HCT116 (cell line): ENCODE results near the gene RNASEH2B. TPM values are rescaled to one million over a fixed set of nuclear protein-coding genes. Genes with fewer than 3 reads are reported as not detected.

ENCODE experiments used
- ATAC-seq: fragments of 200-7000 bp; cut with Tn5 transposase; 2 replicates; pipeline ENCODE4 v1.9.1; 2020; ENCODE audit warnings: mild to moderate bottlenecking, moderate library complexity
- BruUV-seq: library from RNA; stranded (reverse); fragments of 400-500 nt; replicated peaks from 2 replicates; lab custom pipeline; 2021; lab: Mats Ljungman, UMichigan
- CTCF ChIA-PET: fragments of 300-600 bp; sonication (Branson Sonifier 250); formaldehyde crosslinking; loops from one replicate; lab custom pipeline; 2021; ENCODE audit warnings: antibody characterized with exemption; lab: Charles Lee
- POLR2A ChIA-PET: fragments of 300-600, 350-600 bp; sonication (Branson Sonifier 250); formaldehyde crosslinking; loops from one replicate; lab custom pipeline; 2021; ENCODE audit warnings: antibody characterized with exemption; lab: Charles Lee
- RAD21 ChIA-PET, 2 experiments: fragments of 300-600 bp; sonication (Branson Sonifier 250); formaldehyde crosslinking; loops; one replicate each; lab custom pipeline; 2023; ENCODE audit warnings: low total read pairs in 2 of 2; ENCODE audit not compliant: uncharacterized antibody in 2 of 2, unreplicated experiment in 2 of 2, low non-redundant PET in 1 of 2; lab: Charles Lee
- DNase-seq: peaks from one replicate; pipeline ENCODE4 v3.0.0-alpha.2; 2010; ENCODE audit warnings: low read depth, low spot score
- H2AFZ ChIP-seq: fragments of 200-600 bp; shearing (Covaris generic), sonication (generic); 2 replicates; pipeline ENCODE4 v1.6.1; 2017; ENCODE audit warnings: low read depth, mixed run types, mixed read lengths, antibody characterized with exemption, low read length; ENCODE audit not compliant: poor library complexity, severe bottlenecking
- H3K27ac ChIP-seq: 2 replicates; pipeline ENCODE4 v1.5.1; 2012; ENCODE audit warnings: low read depth, low read length
- H3K27me3 ChIP-seq: fragments of 200-600 bp; sonication (generic); 2 replicates; pipeline ENCODE4 v1.6.1; 2016; ENCODE audit warnings: mixed run types, low read length, mixed read lengths; ENCODE audit not compliant: insufficient read depth
- H3K36me3 ChIP-seq, 2 experiments: fragments of 200-500 bp in 1 of 2; fragments of 200-600 bp in 1 of 2; sonication (Bioruptor generic) in 1 of 2; sonication (generic) in 1 of 2; 2 replicates each; pipeline versions ENCODE4 v1.5.1 to v1.6.1; 2014 to 2016; ENCODE audit warnings: low read length in 2 of 2, inconsistent platforms in 1 of 2, mixed read lengths in 1 of 2, mixed run types in 1 of 2; ENCODE audit not compliant: insufficient read depth in 2 of 2, control insufficient read depth in 1 of 2
- H3K4me1 ChIP-seq, 2 experiments: fragments of 200-600 bp in 1 of 2; sonication (generic) in 1 of 2; 2 replicates each; pipeline versions ENCODE4 v1.5.1 to v1.6.1; 2012 to 2017; ENCODE audit warnings: low read length in 2 of 2, inconsistent platforms in 1 of 2, mild to moderate bottlenecking in 1 of 2, mixed read lengths in 1 of 2, mixed run types in 1 of 2, moderate library complexity in 1 of 2; ENCODE audit not compliant: insufficient read depth in 2 of 2, control insufficient read depth in 1 of 2
- H3K4me2 ChIP-seq: fragments of 200-600 bp; sonication (generic); 2 replicates; pipeline ENCODE4 v1.6.1; 2017; ENCODE audit warnings: mixed run types, low read length, mixed read lengths
- H3K4me3 ChIP-seq, 2 experiments: fragments of 200-600 bp in 1 of 2; sonication (generic) in 1 of 2; replicated peaks in 1 of 2; 2 replicates each; pipeline ENCODE4 v1.5.1; 2011 to 2016; ENCODE audit warnings: low read length in 2 of 2, control low read depth in 1 of 2, low read depth in 1 of 2, mild to moderate bottlenecking in 1 of 2, mixed read lengths in 1 of 2, mixed run types in 1 of 2
- H3K79me2 ChIP-seq: fragments of 200-600 bp; sonication (generic); 2 replicates; pipeline ENCODE4 v1.6.1; 2017; ENCODE audit warnings: mild to moderate bottlenecking, mixed run types, low read length, moderate library complexity, mixed read lengths; ENCODE audit not compliant: insufficient read depth
- H3K9ac ChIP-seq: fragments of 200-600 bp; sonication (generic); 2 replicates; pipeline ENCODE4 v1.6.1; 2016; ENCODE audit warnings: low read length, mixed read lengths
- H3K9me2 ChIP-seq: fragments of 200-600 bp; sonication (generic), shearing (Covaris generic); 2 replicates; pipeline ENCODE4 v1.6.1; 2017; ENCODE audit warnings: mixed run types, mild to moderate bottlenecking, moderate library complexity; ENCODE audit not compliant: insufficient read depth
- H3K9me3 ChIP-seq, 2 experiments: fragments of 200-500 bp in 1 of 2; fragments of 200-600 bp in 1 of 2; sonication (Bioruptor generic) in 1 of 2; sonication (generic) in 1 of 2; 2 replicates each; pipeline ENCODE4 v1.6.1; 2014 to 2017; ENCODE audit warnings: low read length in 2 of 2, mixed read lengths in 2 of 2, inconsistent platforms in 1 of 2, low read depth in 1 of 2, mild to moderate bottlenecking in 1 of 2, mixed run types in 1 of 2, moderate library complexity in 1 of 2; ENCODE audit not compliant: control insufficient read depth in 1 of 2, insufficient read depth in 1 of 2
- H4K20me1 ChIP-seq: fragments of 200-600 bp; sonication (generic), shearing (Covaris generic); 2 replicates; pipeline ENCODE4 v1.6.1; 2017; ENCODE audit warnings: mixed run types, mild to moderate bottlenecking, moderate library complexity; ENCODE audit not compliant: insufficient read depth
- ATF3 ChIP-seq: IDR thresholded peaks from 2 replicates; pipeline ENCODE4 v1.6.1; 2012
- CBX3 ChIP-seq: IDR thresholded peaks from 2 replicates; pipeline ENCODE4 v1.6.1; 2012; ENCODE audit warnings: low read depth
- CTCF ChIP-seq, 3 experiments: fragments of 200-600 bp in 1 of 3; sonication (generic) in 1 of 3; IDR thresholded peaks in 2 of 3; conservative IDR thresholded peaks in 1 of 3; 2 replicates each; pipeline ENCODE4 v1.5.1; 2012 to 2017; ENCODE audit warnings: low read depth in 2 of 3, low read length in 2 of 3, antibody characterized with exemption in 1 of 3, borderline replicate concordance in 1 of 3, control low read depth in 1 of 3, mild to moderate bottlenecking in 1 of 3, mixed read lengths in 1 of 3, mixed run types in 1 of 3, moderate library complexity in 1 of 3; ENCODE audit not compliant: insufficient read depth in 1 of 3
- EGR1 ChIP-seq: IDR thresholded peaks from 2 replicates; pipeline ENCODE4 v1.6.1; 2012; ENCODE audit warnings: low read depth
- ELF1 ChIP-seq: IDR thresholded peaks from 2 replicates; pipeline ENCODE4 v1.6.1; 2012; ENCODE audit warnings: low read depth, borderline replicate concordance
- EZH2 ChIP-seq: fragments of 200-600 bp; sonication (generic); IDR thresholded peaks from 2 replicates; pipeline ENCODE4 v1.6.1; 2017; ENCODE audit warnings: antibody characterized with exemption, mixed run types
- EZH2phosphoT487 ChIP-seq: fragments of 200-600 bp; IDR thresholded peaks from 2 replicates; pipeline ENCODE4 v1.6.1; 2018; ENCODE audit warnings: antibody characterized with exemption, borderline replicate concordance
- JUND ChIP-seq: IDR thresholded peaks from 2 replicates; pipeline ENCODE4 v1.6.1; 2012
- MAX ChIP-seq: IDR thresholded peaks from 2 replicates; pipeline ENCODE4 v1.6.1; 2012
- POLR2A ChIP-seq: IDR thresholded peaks from 2 replicates; pipeline ENCODE4 v1.7.0; 2011; ENCODE audit warnings: borderline replicate concordance; ENCODE audit not compliant: insufficient read depth, insufficient read length; ENCODE audit errors: extremely low read depth
- POLR2AphosphoS5 ChIP-seq: IDR thresholded peaks from 2 replicates; pipeline ENCODE4 v1.6.1; 2011; ENCODE audit warnings: mild to moderate bottlenecking, low read depth, low read length, moderate library complexity
- REST ChIP-seq: IDR thresholded peaks from 2 replicates; pipeline ENCODE4 v1.6.1; 2012; ENCODE audit warnings: low read depth
- SIN3A ChIP-seq: IDR thresholded peaks from 2 replicates; pipeline ENCODE4 v1.6.1; 2012; ENCODE audit warnings: low read depth
- SP1 ChIP-seq: IDR thresholded peaks from 2 replicates; pipeline ENCODE4 v1.6.1; 2012; ENCODE audit warnings: low read depth
- TCF7L2 ChIP-seq: IDR thresholded peaks from 2 replicates; pipeline ENCODE4 v1.7.0; 2011; ENCODE audit warnings: borderline replicate concordance, inconsistent platforms; ENCODE audit not compliant: insufficient read depth, insufficient read length; ENCODE audit errors: extremely low read depth
- YY1 ChIP-seq: IDR thresholded peaks from 2 replicates; pipeline ENCODE4 v1.6.1; 2011; ENCODE audit warnings: low read length, low read depth, moderate library complexity, mild to moderate bottlenecking; ENCODE audit not compliant: insufficient replicate concordance; ENCODE audit errors: extremely low read depth
- ZBTB33 ChIP-seq: IDR thresholded peaks from 2 replicates; pipeline ENCODE4 v1.6.1; 2011; ENCODE audit warnings: mild to moderate bottlenecking, low read length, moderate library complexity; ENCODE audit not compliant: insufficient replicate concordance; ENCODE audit errors: extremely low read depth
- ZFX ChIP-seq: fragments of 450-650 bp; IDR thresholded peaks from 2 replicates; pipeline ENCODE4 v1.6.1; 2017
- ZNF274 ChIP-seq: fragments of 200-500 bp; sonication (Bioruptor generic); IDR thresholded peaks from 2 replicates; pipeline ENCODE4 v1.6.1; 2014; ENCODE audit warnings: mild to moderate bottlenecking, low read depth, low read length, inconsistent platforms
- intact Hi-C: fragments of 100-400 bp; cut with micrococcal nuclease; formaldehyde crosslinking; loops from 2 replicates; pipeline ENCODE4 v1.10.0; 2022
- total RNA-seq: library from RNA; stranded (reverse); gene quantifications from one replicate; pipeline ENCODE4 v1.2.1, GENCODE V29; 2021; ENCODE audit not compliant: unreplicated experiment

RNASEH2B gene
- total RNA-seq, 1 experiment from 2014 or later: 41.3 TPM

GRCh38 chr13:50873467-50873866, 36.1 kb upstream of the RNASEH2B start:
- RAD21 ChIA-PET: no interaction called here
- Histone ChIP-seq H3K9me2 (no peaks in the 10 kb centered on the region), H3K36me3 (no peaks in the 10 kb centered on the region), H2AFZ (no peak overlapping the region), H3K4me2 (no peak overlapping the region), H3K27ac (no peak overlapping the region)
- ATAC-seq: no peak
- no peak for TF ChIP-seq ATF3
- TF ChIP-seq EZH2: no peak
- no peak for TF ChIP-seq ZFX
- no peak for TF ChIP-seq YY1
- TF ChIP-seq EZH2phosphoT487: no peak
- TF ChIP-seq JUND: no peak
- no peak for TF ChIP-seq CTCF (IDR thresholded peaks at IDR 0.05 in 2 of 3, conservative IDR thresholded peaks at IDR 0.05 in 1 of 3; ENCODE audit: borderline replicate concordance in 1 of 3, insufficient read depth in 1 of 3, low read depth in 2 of 3, low read length in 2 of 3)
- no peak for TF ChIP-seq MAX
- TF ChIP-seq POLR2AphosphoS5: no peak
- TF ChIP-seq TCF7L2: no peak
- no peak for TF ChIP-seq EGR1
- TF ChIP-seq REST: no peak
- TF ChIP-seq CBX3: no peak
- no peak for TF ChIP-seq ELF1
- TF ChIP-seq SIN3A: no peak
- no peak for TF ChIP-seq ZNF274
- TF ChIP-seq SP1: no peak
- no peak for TF ChIP-seq POLR2A
- TF ChIP-seq ZBTB33: no peak
- TF ChIP-seq, all 23 proteins: peak for 0
- CTCF ChIA-PET: no interaction called here
- Histone ChIP-seq H3K4me1 (no peaks in the 10 kb centered on the region), H3K9me3 (no peaks in the 10 kb centered on the region), H3K27me3 (no peaks in the 10 kb centered on the region), H3K79me2 (no peaks in the 10 kb centered on the region), H3K9ac (no peak overlapping the region), H4K20me1 (no peaks in the 10 kb centered on the region), H3K4me3 (no peak overlapping the region)
- DNase-seq: no peak
- intact Hi-C loops: no loop called here
- POLR2A ChIA-PET: no interaction called here
- no TSS peak for BruUV-seq
